Stimulated activated CD8-positive, alpha-beta memory T cell treated with anti-CD3 and anti-CD28 coated beads, Interleukin-7, amount 100 ng/mL, for 1 hour (primary cell): Measurements from ENCODE around the gene PIK3R6.

Source experiments
- DNase-seq, 2 donors: peaks; one replicate each; pipeline ENCODE4 v3.0.0-alpha.2; 2020; ENCODE audit warnings: low read depth in 2 of 2

Gene PIK3R6

DNA sequence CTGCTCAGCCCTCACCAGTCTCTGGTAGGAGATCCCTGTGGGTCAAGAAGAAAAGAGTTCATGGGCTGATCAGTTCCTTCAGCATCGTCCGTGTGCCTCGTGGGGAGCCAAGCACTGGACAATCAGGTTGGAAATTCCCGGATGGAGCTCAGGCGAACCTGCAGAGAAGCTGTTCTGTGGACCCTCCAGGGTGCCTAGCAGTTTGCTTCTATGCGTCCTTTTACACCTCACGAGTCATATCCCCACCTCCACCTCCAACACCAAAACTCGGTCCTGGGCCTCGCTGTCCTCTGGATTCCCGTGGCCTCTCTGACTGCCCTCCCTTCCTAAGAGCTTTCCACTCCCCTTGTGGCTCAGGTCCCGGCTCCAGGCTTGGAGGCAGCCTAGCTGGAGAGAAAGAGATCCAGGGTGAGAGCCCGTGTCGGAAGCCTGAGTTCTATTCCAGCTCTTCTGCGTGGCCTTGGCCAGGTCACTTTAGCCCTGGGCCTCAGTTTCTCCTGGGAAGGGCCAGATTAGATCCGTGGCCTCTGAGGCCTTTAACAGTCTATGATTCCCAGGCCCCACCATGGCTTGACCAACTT lies 26.2 kb upstream of the PIK3R6 start:
- DNase-seq: no peak

DNA sequence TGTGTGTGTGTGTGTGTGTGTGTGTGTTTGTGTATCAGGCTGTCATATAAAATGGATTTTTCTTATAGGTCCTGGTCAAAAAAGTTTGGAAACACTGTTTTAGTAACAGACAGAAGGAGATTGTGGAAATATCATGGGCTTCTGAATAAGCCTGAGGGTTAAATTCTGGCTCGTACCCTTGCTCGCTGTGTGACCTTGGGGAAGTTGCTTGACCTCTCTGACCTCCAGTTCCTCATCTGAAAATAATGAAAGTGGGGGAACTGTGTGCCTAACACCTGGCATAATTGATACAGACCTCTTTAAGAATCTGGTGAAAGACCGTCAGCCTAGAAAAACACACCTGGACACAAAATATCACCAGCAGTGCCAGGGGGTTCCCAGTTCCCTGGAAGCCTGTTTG lies 25.6 kb upstream of the PIK3R6 start:
- DNase-seq: no peak

- DNase-seq: no peak
These were observed 24.8 kb upstream of the PIK3R6 start for GRCh38 chr17:8892338-8892690.

- no peak for DNase-seq
These were observed 23.2 kb upstream of the PIK3R6 start for GRCh38 chr17:8890671-8891070.

- no peak for DNase-seq
These were observed 22.2 kb upstream of the PIK3R6 start for GRCh38 chr17:8889458-8890210.

DNA sequence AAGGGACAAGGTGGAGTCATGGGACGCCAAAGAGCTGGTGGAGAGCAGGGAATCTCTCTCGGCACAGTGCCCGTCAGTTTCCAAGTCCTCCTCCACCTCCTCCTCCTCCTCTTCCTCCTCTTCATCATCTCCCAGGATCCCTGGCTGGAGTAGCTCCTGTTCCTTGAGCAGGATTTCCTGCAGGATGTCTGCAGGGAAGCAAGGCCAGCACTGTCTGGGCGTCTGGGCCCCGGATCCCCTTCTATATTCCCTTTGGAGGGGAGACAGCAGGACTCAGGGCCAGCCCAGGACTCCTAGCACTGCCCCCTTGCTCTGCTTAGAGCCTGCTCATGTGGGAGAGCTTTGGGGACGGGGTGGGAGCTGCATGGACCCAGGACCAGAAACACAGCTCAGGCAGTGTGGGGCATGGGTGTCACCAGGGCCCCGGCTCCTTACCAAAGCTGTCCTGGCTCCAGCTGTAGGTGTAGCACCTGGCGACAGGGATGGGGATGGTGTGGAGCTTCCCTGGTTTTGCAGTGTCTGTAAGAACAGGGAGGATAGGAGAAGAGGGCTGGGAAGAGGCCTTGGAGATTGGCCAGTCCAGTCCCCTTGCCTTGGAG lies 21.3 kb upstream of the PIK3R6 start:
- DNase-seq: no peak

DNA sequence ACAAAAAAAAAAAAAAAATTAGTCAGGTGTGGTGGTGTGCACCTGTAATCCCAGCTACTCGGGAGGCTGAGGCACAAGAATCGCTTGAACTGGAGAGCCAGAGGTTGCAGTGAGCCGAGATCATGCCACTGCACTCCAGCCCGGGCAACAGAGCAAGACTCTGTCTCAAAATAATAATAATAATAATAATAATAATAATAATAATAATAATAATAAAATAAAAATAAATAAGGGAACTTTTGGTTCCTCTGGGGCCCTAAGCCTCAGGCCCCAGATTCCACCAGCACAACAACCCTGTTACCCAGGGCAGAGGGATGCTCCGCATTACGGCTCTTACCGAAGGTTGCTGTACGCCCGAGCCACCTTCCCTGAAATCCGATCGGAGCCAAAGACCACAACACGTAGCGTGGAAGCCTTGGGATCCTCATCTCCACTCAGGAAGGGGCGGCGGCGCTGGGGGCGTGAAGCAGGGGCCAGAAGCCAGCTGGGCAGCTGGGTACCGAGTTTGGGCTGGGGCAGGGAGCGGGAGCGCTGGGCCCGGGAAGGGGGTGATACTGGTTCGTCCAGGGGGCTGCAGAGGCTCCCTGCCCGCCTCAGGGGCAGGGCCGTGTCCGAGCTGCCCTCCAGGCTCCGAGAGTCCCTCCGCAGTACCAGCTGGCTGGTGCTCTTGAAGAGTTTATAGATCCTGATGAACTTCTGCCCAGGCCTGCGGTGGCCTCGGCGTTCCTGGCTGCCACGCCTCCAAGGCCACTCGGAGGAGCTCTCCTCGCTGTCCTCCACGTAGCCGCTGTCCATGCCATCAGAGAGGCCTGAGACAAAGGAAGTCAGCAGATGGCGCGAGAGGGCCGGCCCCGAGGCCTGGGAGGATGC lies 20.6 kb upstream of the PIK3R6 start:
- DNase-seq: no peak

GRCh38 chr17:8887301-8887700 lies 19.8 kb upstream of the PIK3R6 start:
- DNase-seq: no peak

GRCh38 chr17:8885967-8886684 lies 18.7 kb upstream of the PIK3R6 start:
- no peak for DNase-seq

DNA sequence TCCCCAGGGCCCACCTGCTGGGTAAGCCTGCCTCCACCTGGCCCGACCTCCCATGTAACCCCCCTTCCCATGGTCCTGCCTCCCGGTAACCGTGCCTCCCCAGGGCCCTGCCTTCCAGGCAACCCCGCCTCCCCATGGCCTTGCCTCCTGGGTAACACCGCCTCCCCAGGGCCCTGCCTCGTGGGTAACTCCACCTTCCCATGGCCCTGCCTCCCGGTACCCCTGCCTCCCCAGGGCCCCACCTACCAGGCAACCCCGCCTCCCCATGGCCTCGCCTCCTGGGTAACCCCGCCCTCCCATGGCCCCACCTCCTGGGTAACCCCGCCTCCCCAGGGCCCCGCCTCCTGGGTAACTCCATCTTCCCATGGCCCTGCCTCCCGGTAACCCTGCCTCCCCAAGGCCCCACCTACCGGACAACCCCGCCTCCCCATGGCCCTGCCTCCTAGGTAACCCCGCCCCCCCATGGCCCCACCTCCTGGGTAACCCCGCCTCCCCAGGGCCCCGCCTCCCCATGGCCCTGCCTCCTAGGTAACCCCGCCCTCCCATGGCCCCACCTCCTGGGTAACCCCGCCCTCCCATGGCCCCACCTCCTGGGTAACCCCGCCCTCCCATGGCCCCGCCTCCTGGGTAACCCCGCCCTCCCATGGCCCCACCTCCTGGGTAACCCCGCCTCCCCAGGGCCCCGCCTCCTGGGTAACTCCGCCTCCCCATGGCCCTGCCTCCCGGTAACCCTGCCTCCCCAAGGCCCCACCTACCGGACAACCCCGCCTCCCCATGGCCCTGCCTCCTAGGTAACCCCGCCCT lies 17.9 kb upstream of the PIK3R6 start:
- DNase-seq: peak; percentile 35 to 36

DNA sequence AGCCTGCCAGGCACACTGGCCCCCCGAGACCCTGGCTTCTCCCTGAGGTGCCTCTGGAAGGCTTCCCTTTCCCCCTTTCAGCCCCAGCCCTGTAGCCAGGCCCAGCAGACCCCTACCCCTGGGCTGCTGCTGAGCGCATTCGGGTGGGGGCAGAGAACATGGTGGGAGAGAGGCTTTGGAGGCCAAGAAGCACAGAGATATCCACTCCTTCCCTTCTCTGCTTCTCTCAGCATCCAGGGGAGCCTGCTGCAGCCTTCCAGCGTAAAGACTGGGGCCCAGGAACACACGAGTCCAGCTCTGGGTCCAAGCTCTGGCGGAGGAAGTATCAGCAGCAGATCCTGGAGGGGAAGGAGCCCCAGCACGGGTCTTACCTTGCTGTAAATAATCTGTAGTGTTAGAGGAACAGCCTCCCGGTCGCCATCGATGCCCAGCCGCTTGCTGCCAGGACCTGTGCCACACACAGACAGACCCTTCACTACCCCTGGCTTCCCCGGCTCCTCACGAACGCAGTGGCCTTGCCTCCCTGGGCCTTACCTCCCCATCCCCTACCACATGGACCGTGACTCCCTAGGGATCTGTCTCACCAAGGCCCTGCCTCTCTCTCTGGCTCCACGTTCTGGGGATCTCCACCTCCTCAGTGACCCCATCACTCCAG lies 17.0 kb upstream of the PIK3R6 start:
- no peak for DNase-seq

GRCh38 chr17:8883353-8883752 lies 15.9 kb upstream of the PIK3R6 start:
- no peak for DNase-seq

DNA sequence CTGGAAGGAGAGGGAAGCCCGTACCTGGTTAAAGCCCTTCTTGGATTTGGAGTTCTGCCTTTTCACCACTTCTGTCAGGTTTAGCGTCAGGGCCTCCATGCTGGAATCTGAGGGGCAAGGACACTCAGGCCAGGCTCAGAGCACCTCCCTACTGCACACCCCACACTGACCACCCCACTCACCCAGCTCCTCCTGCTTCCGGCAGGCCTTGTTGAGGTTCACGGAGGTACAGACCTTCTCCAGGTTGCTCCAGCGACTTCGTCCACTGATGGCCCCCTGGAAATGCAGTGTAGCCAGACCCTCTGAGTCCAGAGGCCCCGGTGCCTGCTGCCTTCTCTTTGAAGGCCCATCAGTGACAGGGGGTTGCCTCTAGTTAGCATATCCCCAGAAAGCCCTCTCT lies 14.1 kb upstream of the PIK3R6 start:
- DNase-seq: no peak

- no peak for DNase-seq
These were observed 13.0 kb upstream of the PIK3R6 start for GRCh38 chr17:8880466-8880865.

GRCh38 chr17:8879410-8879809 lies 11.9 kb upstream of the PIK3R6 start:
- DNase-seq: no peak

DNA sequence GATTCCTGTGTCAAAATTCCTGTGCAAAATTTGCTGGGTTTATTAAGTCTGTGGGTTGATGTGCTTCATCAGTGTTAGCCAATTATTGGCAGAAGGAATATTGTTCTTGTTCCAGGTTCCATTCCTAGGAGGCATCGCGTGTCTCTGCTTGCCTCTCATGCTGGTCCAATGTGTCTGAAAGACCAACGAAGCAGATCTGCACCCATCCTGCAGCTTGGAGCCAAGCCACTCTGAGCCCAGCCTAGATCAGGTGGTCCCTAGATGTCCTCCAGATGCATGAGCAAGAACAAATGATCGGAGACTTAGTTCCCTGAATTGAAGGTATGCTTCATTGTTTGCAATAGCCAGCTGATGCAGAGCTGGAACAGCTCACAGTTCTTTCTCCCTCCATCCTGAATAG lies 10.5 kb upstream of the PIK3R6 start:
- DNase-seq: no peak

GRCh38 chr17:8875957-8876356 lies 8.5 kb upstream of the PIK3R6 start:
- no peak for DNase-seq

- DNase-seq: no peak
These were observed 8.0 kb upstream of the PIK3R6 start for GRCh38 chr17:8875436-8875835.

DNA sequence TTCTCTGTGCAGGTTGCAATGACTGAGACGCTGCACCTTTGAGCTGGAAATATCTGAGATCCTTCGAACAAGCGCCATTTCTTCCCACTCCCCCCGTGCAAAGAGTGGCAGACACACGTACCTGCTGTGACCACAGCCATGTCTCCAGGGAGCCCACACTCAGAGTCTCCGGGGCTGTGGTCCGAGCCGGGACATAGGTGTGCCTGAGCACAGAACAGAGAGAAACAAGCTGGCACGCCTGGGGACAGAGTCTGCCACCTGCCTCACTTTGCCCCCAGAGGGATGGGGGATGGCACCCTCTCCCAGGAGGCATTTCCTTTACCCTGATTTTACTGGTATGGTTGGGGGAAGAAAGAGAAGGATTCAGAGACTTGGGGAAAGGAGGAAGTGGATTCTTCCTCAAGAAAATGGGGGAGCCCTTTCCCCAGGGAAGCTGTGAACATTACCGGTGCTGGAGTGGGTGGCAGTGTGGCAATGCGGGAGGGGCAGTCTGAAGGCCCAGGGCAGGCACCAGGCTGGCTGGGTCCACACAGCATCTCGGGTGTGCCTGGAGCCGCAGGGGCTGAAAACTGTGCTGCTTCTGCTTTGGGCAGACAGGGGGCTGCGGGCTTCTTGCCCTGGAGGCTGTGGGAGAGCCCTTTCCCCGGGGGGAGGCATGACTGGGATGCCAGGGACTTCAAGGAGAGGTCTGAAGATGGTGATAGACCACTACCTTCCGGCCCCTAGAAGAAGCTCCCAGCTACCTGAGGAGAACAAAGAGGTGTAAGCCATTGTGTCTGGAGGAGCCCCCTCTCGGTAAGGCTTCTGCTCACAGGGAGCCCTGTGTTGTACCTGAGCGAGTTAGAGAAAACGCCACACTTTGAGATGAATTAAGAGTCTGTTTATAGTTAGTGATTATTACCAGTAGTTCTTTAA lies 6.6 kb upstream of the PIK3R6 start:
- DNase-seq: no peak
